ENCODE measurements around the gene SKA2. TPM values are rescaled to one million over a fixed set of nuclear protein-coding genes. Genes with fewer than 3 reads are reported as not detected.

SKA2 gene
- total and polyA plus RNA-seq, 9 of the 15 experiments (the other 6 are each of a cell fraction or from before 2014, with no cell fraction given) = 58.1 to 183 (median 133) TPM

- TF ChIP-seq CEBPG (CRISPR knock-in tag; IDR thresholded peaks at IDR 0.05) = no peak
- peak; percentile 38 to 55; a peak in 1 of 4 replicates for TF ChIP-seq CEBPG (tag; conservative IDR thresholded peaks at IDR 0.05 in 1 of 2, IDR thresholded peaks at IDR 0.05 in 1 of 2)
- no peak for TF ChIP-seq NUFIP1 (IDR thresholded peaks at IDR 0.05; ENCODE audit: partially characterized antibody)
- TF ChIP-seq ZNF175 (CRISPR knock-in tag; IDR thresholded peaks at IDR 0.05; ENCODE audit: low read depth) = no peak
These were observed 70.8 kb downstream of the SKA2 start (continued) for GRCh38 chr17:59084154-59084553.

DNA sequence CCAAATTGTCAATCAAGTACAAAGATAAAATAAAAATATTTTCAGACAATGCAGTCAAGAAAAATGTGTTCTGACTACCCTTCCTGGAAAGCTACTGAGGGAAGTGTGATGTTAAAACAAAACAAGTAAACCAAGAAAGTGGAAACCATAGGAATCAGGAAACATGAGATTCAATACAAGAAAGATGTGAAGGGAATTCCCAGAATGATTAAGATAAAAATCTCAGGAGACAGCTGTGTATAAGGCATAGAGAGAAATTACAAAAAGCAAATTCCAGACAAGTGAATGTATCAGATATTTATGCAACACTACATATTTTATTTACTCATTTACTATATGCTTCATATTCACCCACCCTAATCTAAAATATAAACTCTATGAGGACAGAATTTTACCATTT is 80.5 kb downstream of the SKA2 start:
- Histone ChIP-seq H4K20me1 (replicated peaks; ENCODE audit: control insufficient read depth, insufficient read depth, low read length) (no peaks in the 10 kb centered on the region), H3K27me3 (ENCODE audit: control insufficient read depth in 2 of 2, insufficient read depth in 2 of 2, low read length in 2 of 2) (no peaks in the 10 kb centered on the region), H3K9ac (ENCODE audit: insufficient read depth in 1 of 2, low read depth in 2 of 2, low read length in 2 of 2) (no peak overlapping the region), H3K4me2 (ENCODE audit: insufficient read depth, low read length) (no peak overlapping the region), H2AFZ (ENCODE audit: low read depth, low read length) (no peak overlapping the region), H3K4me1 (replicated peaks in 1 of 2; ENCODE audit: control insufficient read depth in 2 of 2, insufficient read depth in 2 of 2, low read length in 2 of 2) (no peaks in the 10 kb centered on the region), H3K36me3 (ENCODE audit: control insufficient read depth, insufficient read depth, low read length) (peaks cover 71% of the 10 kb centered on the region), H3K79me2 (ENCODE audit: control insufficient read depth, insufficient read depth, low read length) (no peaks in the 10 kb centered on the region), H3K4me3 (no peak overlapping the region), H3K9me1 (ENCODE audit: control insufficient read depth, insufficient read depth, low read length) (no peaks in the 10 kb centered on the region), H3K9me3 (replicated peaks; ENCODE audit: control insufficient read depth, insufficient read depth, low read depth, low read length) (no peaks in the 10 kb centered on the region), H3K27ac (ENCODE audit: extremely low read depth, low read depth, low read length) (no peak overlapping the region)
- TF ChIP-seq JUN (IDR thresholded peaks at IDR 0.05; ENCODE audit: borderline replicate concordance, low read depth, low read length) (no peak), JUN (CRISPR knock-in tag; IDR thresholded peaks at IDR 0.05; ENCODE audit: borderline replicate concordance) (no peak), TRIM24 (IDR thresholded peaks at IDR 0.05) (no peak)
- intact Hi-C loops (cut with micrococcal nuclease) (no loop called here), in situ Hi-C loops (cut with MboI) (no loop called here)
- ChIA-PET CTCF (ENCODE audit: low intra/inter-chr PET ratio) (no interaction called here), POLR2A (no interaction called here)
- no peak for FAIRE-seq
- no peak for ATAC-seq
- DNase-seq (ENCODE audit: extremely low read depth in 1 of 4, low spot score in 3 of 4) = no peak
- no TSS peak for BruUV-seq (replicated peaks)

Measured in K562 (cell line).